Measurements from ENCODE around the gene CDCA3.
A peak's percentile ranks its signal among the peaks of the same experiment; 100 is the strongest.
"Not testable (repeated sequence)": the region's sequence is repeated elsewhere in the genome, so short reads cannot be mapped to it uniquely, and the experiment has no call there.

The CDCA3 gene

GRCh38 chr12:6872073-6873048 lies 21.3 kb upstream of the CDCA3 start:
- DNase-seq = peak; percentile 74

GRCh38 chr12:6871052-6871957 lies 20.2 kb upstream of the CDCA3 start:
- DNase-seq = no peak

- DNase-seq = not testable (repeated sequence)
Measured at GRCh38 chr12:6870304-6870703, 19.2 kb upstream of the CDCA3 start.

GRCh38 chr12:6869049-6870021 lies 18.2 kb upstream of the CDCA3 start:
- DNase-seq = peak; percentile 78

GRCh38 chr12:6868211-6869048 lies 17.3 kb upstream of the CDCA3 start:
- no peak for DNase-seq

- peak; percentile 60 for DNase-seq
Measured at GRCh38 chr12:6867413-6868210, 16.5 kb upstream of the CDCA3 start, which contains the start of gene TPI1. TSS of gene TPI1 (plus strand) at chr12:6867531. CDS start at chr12:6867567, 36 bp downstream.

- DNase-seq = no peak
Measured at GRCh38 chr12:6866920-6867412, 15.9 kb upstream of the CDCA3 start.

GRCh38 chr12:6866163-6866919 lies 15.3 kb upstream of the CDCA3 start:
- no peak for DNase-seq

GRCh38 chr12:6865307-6865706 lies 14.2 kb upstream of the CDCA3 start:
- not testable (repeated sequence) for DNase-seq

- no peak for DNase-seq
Measured at GRCh38 chr12:6863586-6864321, 12.7 kb upstream of the CDCA3 start.

GRCh38 chr12:6863033-6863432 lies 11.9 kb upstream of the CDCA3 start:
- no peak for DNase-seq

- no peak for DNase-seq
Measured at GRCh38 chr12:6861391-6861790, 10.3 kb upstream of the CDCA3 start.

GRCh38 chr12:6860942-6861341 lies 9.9 kb upstream of the CDCA3 start:
- DNase-seq = no peak

GRCh38 chr12:6860116-6860515 lies 9.0 kb upstream of the CDCA3 start:
- no peak for DNase-seq

GRCh38 chr12:6858799-6859198 lies 7.7 kb upstream of the CDCA3 start:
- DNase-seq = no peak

GRCh38 chr12:6855322-6855721 lies 4.2 kb upstream of the CDCA3 start:
- DNase-seq = no peak

- DNase-seq = no peak
Measured at GRCh38 chr12:6854036-6854435, 3.0 kb upstream of the CDCA3 start.

- DNase-seq = no peak
Measured at GRCh38 chr12:6853626-6854025, 2.5 kb upstream of the CDCA3 start.
